Measurements from ENCODE around the gene SULT1C2. TPM values are rescaled to one million over a fixed set of nuclear protein-coding genes. Genes with fewer than 3 reads are reported as not detected.

Gene SULT1C2
- total RNA-seq, 1 donor from 2014 or later, result 0.92 TPM

- no peak for DNase-seq
Measured at GRCh38 chr2:108297436-108298141, 8.9 kb downstream of the SULT1C2 start.

GRCh38 chr2:108301558-108301957, 12.9 kb downstream of the SULT1C2 start:
- DNase-seq, result no peak

- no peak for DNase-seq
Measured at GRCh38 chr2:108304975-108305374, 16.3 kb downstream of the SULT1C2 start.

GRCh38 chr2:108305901-108306300, 17.2 kb downstream of the SULT1C2 start:
- DNase-seq, result no peak

- DNase-seq, result no peak
Measured at GRCh38 chr2:108309903-108310302, 21.2 kb downstream of the SULT1C2 start.

DNA sequence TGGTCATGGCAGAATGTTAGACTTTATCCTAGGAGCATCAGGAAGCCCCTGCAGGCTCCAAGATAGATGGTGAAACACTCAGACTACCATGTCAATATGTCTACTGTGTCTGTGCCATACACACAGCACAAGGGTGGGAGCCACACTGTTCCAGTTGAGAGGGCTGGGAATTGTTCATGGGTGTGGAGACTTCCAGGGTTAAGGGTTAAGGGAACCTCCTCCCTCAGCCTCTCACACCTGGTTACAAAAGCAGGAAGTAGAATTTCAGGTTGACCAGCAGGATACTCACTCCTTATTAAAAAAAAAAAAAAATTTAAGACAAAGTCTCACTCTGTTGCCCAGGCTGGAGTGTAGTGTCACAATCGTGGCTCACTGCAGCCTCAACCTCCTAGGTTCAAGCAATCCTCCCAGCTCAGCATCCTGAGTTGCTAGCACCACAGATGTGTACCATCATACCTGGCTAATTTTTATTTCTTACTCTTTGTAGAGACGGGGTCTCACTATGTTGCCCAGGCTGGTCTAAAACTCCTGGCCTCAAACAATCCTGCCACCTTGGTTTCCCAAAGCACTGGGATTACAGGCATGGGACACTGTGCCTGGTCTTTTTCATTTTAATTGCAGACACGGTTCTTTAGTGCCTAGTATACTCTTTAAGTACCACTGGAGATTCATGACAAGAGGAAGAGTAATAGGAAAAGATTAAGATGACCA, 26.0 kb downstream of the SULT1C2 start:
- DNase-seq, result no peak

GRCh38 chr2:108315444-108315934, 26.8 kb downstream of the SULT1C2 start:
- DNase-seq, result peak; percentile 5

DNA sequence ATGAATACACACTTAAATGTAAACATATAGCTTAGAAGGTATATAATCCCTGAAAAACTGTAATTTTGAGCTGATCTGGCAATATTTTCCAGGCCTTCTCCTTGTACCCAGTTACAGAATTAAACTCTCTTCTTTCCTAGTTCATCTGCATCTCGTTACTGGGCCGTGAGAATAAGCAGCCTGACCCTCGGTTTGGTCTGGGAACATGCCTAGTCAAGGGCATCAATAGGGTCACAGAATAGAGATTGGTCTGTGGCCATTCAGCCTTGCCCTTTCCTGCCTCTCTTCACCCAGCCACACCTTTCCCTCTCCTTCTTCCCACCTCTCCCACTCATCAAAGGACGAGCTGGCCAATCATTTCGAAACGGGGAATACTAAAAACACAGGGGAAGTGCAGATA, 27.3 kb downstream of the SULT1C2 start:
- DNase-seq, result no peak

GRCh38 chr2:108316461-108317258, 28.0 kb downstream of the SULT1C2 start:
- no peak for DNase-seq

- no peak for DNase-seq
Measured at GRCh38 chr2:108320326-108320922, 31.7 kb downstream of the SULT1C2 start.

DNA sequence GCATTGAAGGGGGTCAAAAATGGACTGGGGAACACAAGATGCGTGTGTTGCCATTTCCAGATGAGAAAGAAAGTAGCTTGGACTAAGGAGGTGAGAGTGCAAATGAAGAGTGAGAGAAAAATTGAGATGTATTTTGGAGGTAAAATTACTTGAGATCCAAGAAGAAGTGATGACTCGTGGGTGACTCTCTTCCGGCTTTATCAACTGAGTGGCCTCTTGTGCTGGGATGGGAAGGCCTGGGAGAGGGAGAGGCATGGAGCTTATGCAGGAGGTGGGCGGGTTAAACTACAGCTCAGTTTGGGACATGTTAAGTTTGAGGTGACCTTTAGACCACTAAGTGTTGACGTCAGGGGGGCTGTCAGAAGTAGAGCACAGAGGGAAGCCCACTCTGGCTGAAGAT, 34.9 kb downstream of the SULT1C2 start:
- no peak for DNase-seq

- DNase-seq, result no peak
Measured at GRCh38 chr2:108324531-108325255, 36.0 kb downstream of the SULT1C2 start.

- no peak for DNase-seq
Measured at GRCh38 chr2:108325756-108326155, 37.1 kb downstream of the SULT1C2 start.

DNA sequence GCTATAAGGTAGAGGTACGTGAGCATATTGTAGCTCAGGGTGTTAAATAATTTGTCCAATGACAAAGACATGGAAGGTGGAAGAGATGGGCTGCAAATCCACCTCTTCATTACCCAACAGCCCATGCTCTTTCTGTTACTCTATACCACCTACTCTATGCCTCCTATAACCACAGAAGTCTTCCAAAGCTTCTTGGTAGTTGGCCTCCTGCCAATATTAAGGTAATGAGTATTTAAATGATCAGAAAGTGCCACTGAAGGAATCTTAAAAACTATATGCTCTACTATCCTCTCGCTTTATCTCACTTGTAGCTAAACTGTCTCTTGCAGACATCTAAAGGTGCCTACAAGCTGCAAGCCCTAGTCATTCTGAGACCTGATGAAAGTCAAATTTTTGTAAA, 41.1 kb downstream of the SULT1C2 start:
- DNase-seq, result no peak

DNA sequence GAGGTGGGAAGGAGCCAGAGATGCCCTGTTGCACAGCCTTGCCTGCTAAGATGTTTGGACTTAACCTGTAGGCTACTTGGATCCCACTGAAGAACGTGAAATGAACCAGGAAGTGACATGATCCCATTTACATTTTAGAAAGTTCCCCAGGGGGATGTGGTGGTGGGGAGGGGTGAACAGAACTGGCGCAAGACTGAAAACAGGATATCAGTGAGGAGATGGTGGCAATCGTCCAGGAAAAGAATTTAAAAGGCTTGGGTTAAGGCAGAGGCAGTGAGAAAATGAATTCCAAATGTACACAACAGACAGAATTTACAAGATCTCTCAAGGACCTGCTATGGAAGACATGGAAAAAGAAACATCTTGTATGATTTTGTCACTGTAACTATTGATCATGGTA, 42.3 kb downstream of the SULT1C2 start:
- peak; percentile 40 for DNase-seq

DNA sequence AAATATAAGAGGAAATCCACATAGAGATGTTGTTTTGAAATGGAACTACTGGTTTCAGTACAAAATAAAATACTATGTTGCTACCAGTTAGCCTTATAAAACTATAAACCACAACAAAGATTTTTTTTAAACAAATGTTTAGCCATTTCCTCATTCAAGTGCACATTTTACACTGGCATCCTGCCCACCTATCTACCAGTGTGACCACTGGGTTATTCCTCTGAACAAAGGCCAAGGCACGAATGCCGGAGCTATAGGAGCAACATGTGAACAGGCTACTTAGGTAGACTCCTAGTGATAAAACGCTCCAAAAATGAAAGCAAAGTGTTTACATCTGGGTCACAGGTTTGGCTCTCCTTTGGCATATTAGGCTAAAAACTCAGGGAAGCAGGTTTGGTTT, 57.3 kb downstream of the SULT1C2 start:
- DNase-seq, result no peak

DNA sequence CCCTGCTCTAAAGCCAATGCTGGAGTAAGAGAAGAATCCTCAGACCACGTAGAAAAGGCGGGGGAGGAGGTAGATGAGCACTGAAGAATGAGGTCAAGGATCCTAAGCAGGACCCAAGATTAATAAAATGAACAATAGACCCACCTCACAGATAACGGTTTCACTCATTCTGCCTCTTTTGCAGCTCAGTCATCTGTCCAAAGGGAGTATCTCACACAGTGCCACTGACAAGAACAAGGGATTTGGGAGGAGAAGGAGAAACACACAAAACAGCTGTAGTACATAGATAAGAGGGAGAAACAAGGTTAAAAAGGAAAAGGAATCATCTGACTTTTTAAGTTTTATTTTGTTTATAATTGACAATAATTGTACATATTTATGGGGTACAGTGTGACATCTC, 58.1 kb downstream of the SULT1C2 start:
- no peak for DNase-seq

DNA sequence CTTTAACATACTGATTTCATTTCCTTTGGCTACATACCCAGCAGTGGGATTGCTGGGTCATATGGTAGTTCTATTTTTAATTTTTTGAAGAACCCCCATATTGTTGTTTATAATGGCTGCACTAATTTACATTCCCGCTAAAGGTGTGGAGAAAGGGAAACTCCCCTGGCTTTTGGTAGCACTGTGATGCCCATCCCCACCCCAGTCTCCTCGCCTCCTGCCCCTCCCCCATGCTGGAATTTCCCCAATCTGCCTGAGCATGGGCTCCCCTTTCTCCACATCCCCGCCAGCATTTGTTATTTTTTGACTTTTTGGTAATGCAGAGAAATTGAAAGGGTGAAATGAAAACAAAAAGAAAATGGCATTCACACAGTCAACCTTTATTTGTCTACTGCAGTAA, 59.1 kb downstream of the SULT1C2 start:
- DNase-seq, result no peak

- no peak for DNase-seq
Measured at GRCh38 chr2:108348816-108349570, 60.3 kb downstream of the SULT1C2 start.

GRCh38 chr2:108349571-108349928, 60.9 kb downstream of the SULT1C2 start:
- no peak for DNase-seq

DNA sequence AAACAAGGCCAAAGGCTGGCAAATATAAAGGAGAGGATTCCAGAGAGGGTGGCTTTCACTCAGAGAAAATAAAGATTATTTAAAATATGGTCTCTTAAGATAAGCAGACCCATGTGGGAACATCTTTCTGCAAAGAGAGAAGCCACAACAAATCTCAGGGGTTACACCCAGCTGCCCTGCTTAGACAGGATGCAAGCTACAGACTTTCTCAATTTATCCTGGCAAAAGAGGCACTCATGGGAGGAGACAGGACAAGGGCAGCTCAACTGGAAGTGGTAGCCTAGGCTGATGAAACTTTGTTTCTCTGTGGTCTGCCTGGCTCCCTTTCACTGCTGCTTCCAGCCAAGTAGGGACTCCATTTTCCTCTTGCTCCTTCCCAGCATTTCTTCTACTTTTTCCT, 63.2 kb downstream of the SULT1C2 start:
- DNase-seq, result no peak

Data from tongue (tissue), 2 donors.